Measurements from ENCODE around the gene RNASE7.
"Not testable (repeated sequence)": the region's sequence is repeated elsewhere in the genome, so short reads cannot be mapped to it uniquely, and the experiment has no call there.

The RNASE7 gene

GRCh38 chr14:21041676-21042433, at the start of gene RNASE7:
Gene RNASE7 (plus strand): TSS chr14:21042362. CDS start chr14:21042993, 631 bp downstream.
- no peak for DNase-seq (ENCODE audit: low spot score)

GRCh38 chr14:20996521-20996920, 45.6 kb upstream of the RNASE7 start:
- H3K36me3 Mint-ChIP-seq (ENCODE audit: low read depth), result peaks cover 40% of the 10 kb centered on the region
- H3K27me3 Mint-ChIP-seq (ENCODE audit: low read depth), result no peaks in the 10 kb centered on the region
- H3K4me3 Mint-ChIP-seq, result no peak overlapping the region
- H3K4me1 Mint-ChIP-seq (ENCODE audit: low read depth), result peaks cover 5% of the 10 kb centered on the region
- no peak for DNase-seq (ENCODE audit: low spot score)
- no peak overlapping the region for H3K27ac Mint-ChIP-seq
- no peaks in the 10 kb centered on the region for H3K9me3 Mint-ChIP-seq

More at GRCh38 chr14:21041676-21042433, at the start of gene RNASE7:
- Mint-ChIP-seq H3K9me3 (no peaks in the 10 kb centered on the region), H3K4me1 (ENCODE audit: low read depth) (peaks cover 6% of the 10 kb centered on the region), H3K27me3 (ENCODE audit: low read depth) (peaks cover 27% of the 10 kb centered on the region), H3K27ac (no peak within 1 kb of the TSS), H3K36me3 (ENCODE audit: low read depth) (no peaks in the 10 kb centered on the region), H3K4me3 (no peak within 1 kb of the TSS)

- H3K27ac Mint-ChIP-seq, result peak overlapping the region; percentile 9
- peaks cover 36% of the 10 kb centered on the region for H3K36me3 Mint-ChIP-seq (ENCODE audit: low read depth)
- no peak overlapping the region for H3K4me3 Mint-ChIP-seq
- DNase-seq (ENCODE audit: low spot score), result no peak
- no peaks in the 10 kb centered on the region for H3K9me3 Mint-ChIP-seq
- peaks cover 2% of the 10 kb centered on the region for H3K4me1 Mint-ChIP-seq (ENCODE audit: low read depth)
- H3K27me3 Mint-ChIP-seq (ENCODE audit: low read depth), result no peaks in the 10 kb centered on the region
Measured at GRCh38 chr14:20997115-20997514, 45.0 kb upstream of the RNASE7 start.

GRCh38 chr14:20997564-20997963, 44.6 kb upstream of the RNASE7 start:
- Mint-ChIP-seq H3K4me1 (ENCODE audit: low read depth) (peaks cover 2% of the 10 kb centered on the region), H3K9me3 (no peaks in the 10 kb centered on the region), H3K27ac (no peak overlapping the region), H3K4me3 (no peak overlapping the region), H3K36me3 (ENCODE audit: low read depth) (peaks cover 32% of the 10 kb centered on the region), H3K27me3 (ENCODE audit: low read depth) (no peaks in the 10 kb centered on the region)
- no peak for DNase-seq (ENCODE audit: low spot score)

GRCh38 chr14:20998139-20998538, 44.0 kb upstream of the RNASE7 start:
- Mint-ChIP-seq H3K27me3 (ENCODE audit: low read depth) (no peaks in the 10 kb centered on the region), H3K27ac (no peak overlapping the region), H3K4me3 (no peak overlapping the region), H3K36me3 (ENCODE audit: low read depth) (peaks cover 29% of the 10 kb centered on the region), H3K4me1 (ENCODE audit: low read depth) (peaks cover 2% of the 10 kb centered on the region), H3K9me3 (no peaks in the 10 kb centered on the region)
- no peak for DNase-seq (ENCODE audit: low spot score)

- no peak within 1 kb of the TSS for H3K4me3 Mint-ChIP-seq
- peaks cover 27% of the 10 kb centered on the region for H3K36me3 Mint-ChIP-seq (ENCODE audit: low read depth)
- H3K27me3 Mint-ChIP-seq (ENCODE audit: low read depth), result no peaks in the 10 kb centered on the region
- DNase-seq (ENCODE audit: low spot score), result no peak
- H3K4me1 Mint-ChIP-seq (ENCODE audit: low read depth), result peaks cover 2% of the 10 kb centered on the region
- H3K9me3 Mint-ChIP-seq, result no peaks in the 10 kb centered on the region
- no peak within 1 kb of the TSS for H3K27ac Mint-ChIP-seq
Measured at GRCh38 chr14:20998674-20999366, 43.3 kb upstream of the RNASE7 start, which contains the start of gene SLC39A2. Gene SLC39A2 (plus strand): TSS chr14:20999293. CDS start chr14:20999447, 154 bp downstream.

- Mint-ChIP-seq H3K27ac (no peak overlapping the region), H3K4me3 (no peak overlapping the region), H3K36me3 (ENCODE audit: low read depth) (peaks cover 21% of the 10 kb centered on the region), H3K27me3 (ENCODE audit: low read depth) (no peaks in the 10 kb centered on the region), H3K9me3 (no peaks in the 10 kb centered on the region), H3K4me1 (ENCODE audit: low read depth) (peaks cover 2% of the 10 kb centered on the region)
- DNase-seq (ENCODE audit: low spot score), result no peak
Measured at GRCh38 chr14:20999591-20999990, 42.6 kb upstream of the RNASE7 start.

GRCh38 chr14:21001218-21001617, 40.9 kb upstream of the RNASE7 start:
- Mint-ChIP-seq H3K27me3 (ENCODE audit: low read depth) (no peaks in the 10 kb centered on the region), H3K4me3 (no peak overlapping the region), H3K9me3 (no peaks in the 10 kb centered on the region), H3K27ac (no peak overlapping the region), H3K36me3 (ENCODE audit: low read depth) (peaks cover 8% of the 10 kb centered on the region), H3K4me1 (ENCODE audit: low read depth) (peaks cover 2% of the 10 kb centered on the region)
- no peak for DNase-seq (ENCODE audit: low spot score)

GRCh38 chr14:21003788-21004346, 38.3 kb upstream of the RNASE7 start:
- no peaks in the 10 kb centered on the region for H3K4me1 Mint-ChIP-seq (ENCODE audit: low read depth)
- no peaks in the 10 kb centered on the region for H3K27me3 Mint-ChIP-seq (ENCODE audit: low read depth)
- H3K9me3 Mint-ChIP-seq, result no peaks in the 10 kb centered on the region
- no peak overlapping the region for H3K4me3 Mint-ChIP-seq
- H3K27ac Mint-ChIP-seq, result no peak overlapping the region
- H3K36me3 Mint-ChIP-seq (ENCODE audit: low read depth), result no peaks in the 10 kb centered on the region
- no peak for DNase-seq (ENCODE audit: low spot score)

- DNase-seq (ENCODE audit: low spot score); H3K9me3 Mint-ChIP-seq; H3K27ac Mint-ChIP-seq; H3K4me1 Mint-ChIP-seq (ENCODE audit: low read depth); H3K36me3 Mint-ChIP-seq (ENCODE audit: low read depth); H3K4me3 Mint-ChIP-seq: not testable (repeated sequence)
- peaks cover 25% of the 10 kb centered on the region for H3K27me3 Mint-ChIP-seq (ENCODE audit: low read depth)
Measured at GRCh38 chr14:21009721-21010120, 32.4 kb upstream of the RNASE7 start.

- H3K4me1 Mint-ChIP-seq (ENCODE audit: low read depth), result no peaks in the 10 kb centered on the region
- no peaks in the 10 kb centered on the region for H3K36me3 Mint-ChIP-seq (ENCODE audit: low read depth)
- no peak overlapping the region for H3K4me3 Mint-ChIP-seq
- peaks cover 25% of the 10 kb centered on the region for H3K27me3 Mint-ChIP-seq (ENCODE audit: low read depth)
- H3K27ac Mint-ChIP-seq, result no peak overlapping the region
- no peak for DNase-seq (ENCODE audit: low spot score)
- no peaks in the 10 kb centered on the region for H3K9me3 Mint-ChIP-seq
Measured at GRCh38 chr14:21011136-21011535, 31.0 kb upstream of the RNASE7 start.

- Mint-ChIP-seq H3K36me3 (ENCODE audit: low read depth) (no peaks in the 10 kb centered on the region), H3K4me1 (ENCODE audit: low read depth) (no peaks in the 10 kb centered on the region), H3K27ac (no peak overlapping the region), H3K27me3 (ENCODE audit: low read depth) (peaks cover 20% of the 10 kb centered on the region), H3K9me3 (no peaks in the 10 kb centered on the region), H3K4me3 (no peak overlapping the region)
- DNase-seq (ENCODE audit: low spot score), result peak; percentile 58
Measured at GRCh38 chr14:21014761-21015190, 27.4 kb upstream of the RNASE7 start.

- Mint-ChIP-seq H3K27ac (no peak overlapping the region), H3K9me3 (no peaks in the 10 kb centered on the region), H3K4me3 (no peak overlapping the region), H3K36me3 (ENCODE audit: low read depth) (no peaks in the 10 kb centered on the region), H3K4me1 (ENCODE audit: low read depth) (no peaks in the 10 kb centered on the region), H3K27me3 (ENCODE audit: low read depth) (peaks cover 20% of the 10 kb centered on the region)
- no peak for DNase-seq (ENCODE audit: low spot score)
Measured at GRCh38 chr14:21015312-21015711, 26.9 kb upstream of the RNASE7 start.

Measured in T-helper 2 cell treated with Interferon-gamma antibody and Interleukin-4, amounts not matched to agents 5 μg/mL and 100 μg/mL, for 36 hours (primary cell).